B cell (primary cell): Measurements from ENCODE around the gene MST1R.

ENCODE experiments used
- CTCF ChIP-seq: fragments of 200-600 bp; IDR thresholded peaks from one replicate; pipeline ENCODE4 v1.8.0; 2022; ENCODE audit warnings: antibody characterized with exemption, mild to moderate bottlenecking
- EZH2 ChIP-seq: IDR thresholded peaks from 2 replicates; pipeline ENCODE4 v1.6.1; 2012; ENCODE audit warnings: borderline replicate concordance, low read depth, mild to moderate bottlenecking, moderate library complexity, low read length; ENCODE audit not compliant: insufficient read depth, poor library complexity, severe bottlenecking

GRCh38 chr3:49841126-49841696, 62.5 kb downstream of the MST1R start:
- TF ChIP-seq EZH2 (no peak), CTCF (no peak)
